Pulmonary artery endothelial cell (primary cell): Measurements from ENCODE around the gene ALK. TPM values are rescaled to one million over a fixed set of nuclear protein-coding genes. Genes with fewer than 3 reads are reported as not detected.

Source experiments
- DNase-seq: peaks from one replicate; pipeline ENCODE4 v3.0.0-alpha.2; 2011; ENCODE audit warnings: low read depth, low spot score
- total RNA-seq: library from RNA; depleted of rRNA; stranded (reverse); fragments of >200 nt; gene quantifications from 2 replicates; pipeline ENCODE4 v1.2.3, GENCODE V29; 2014

The ALK gene
- total RNA-seq, 1 donor from 2014 or later: not detected

DNA sequence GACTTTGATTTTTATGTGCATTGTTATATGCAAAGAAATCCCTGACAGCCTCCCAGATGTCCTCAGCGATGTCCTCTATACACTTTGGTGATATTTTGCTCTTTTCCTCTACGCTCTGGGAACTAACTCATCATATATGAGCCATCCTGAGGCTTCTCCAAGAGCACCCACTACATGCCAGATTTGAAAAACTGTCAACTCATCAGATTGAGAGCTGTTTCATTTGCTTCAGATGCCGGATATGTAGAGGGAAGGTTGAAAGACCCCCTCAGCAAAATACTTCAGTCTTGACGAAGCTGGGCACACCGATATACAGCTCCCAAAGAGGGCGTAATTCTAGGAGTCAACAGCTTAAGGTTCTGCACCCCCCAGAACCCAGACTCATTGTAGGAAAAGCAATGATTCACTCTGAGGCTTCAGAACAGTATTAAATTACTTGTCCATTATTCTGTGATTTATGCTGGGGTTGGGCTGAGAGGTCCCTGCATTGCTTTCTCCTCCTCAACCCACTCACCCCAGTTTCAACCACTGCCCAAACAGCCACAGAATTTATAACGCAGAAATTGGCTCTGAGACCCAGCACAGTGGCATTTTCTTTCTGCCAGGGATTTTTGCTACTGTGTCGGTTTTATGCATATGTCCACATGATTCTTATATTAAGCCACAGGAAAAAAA is 341.8 kb downstream of the ALK start:
- no peak for DNase-seq

DNA sequence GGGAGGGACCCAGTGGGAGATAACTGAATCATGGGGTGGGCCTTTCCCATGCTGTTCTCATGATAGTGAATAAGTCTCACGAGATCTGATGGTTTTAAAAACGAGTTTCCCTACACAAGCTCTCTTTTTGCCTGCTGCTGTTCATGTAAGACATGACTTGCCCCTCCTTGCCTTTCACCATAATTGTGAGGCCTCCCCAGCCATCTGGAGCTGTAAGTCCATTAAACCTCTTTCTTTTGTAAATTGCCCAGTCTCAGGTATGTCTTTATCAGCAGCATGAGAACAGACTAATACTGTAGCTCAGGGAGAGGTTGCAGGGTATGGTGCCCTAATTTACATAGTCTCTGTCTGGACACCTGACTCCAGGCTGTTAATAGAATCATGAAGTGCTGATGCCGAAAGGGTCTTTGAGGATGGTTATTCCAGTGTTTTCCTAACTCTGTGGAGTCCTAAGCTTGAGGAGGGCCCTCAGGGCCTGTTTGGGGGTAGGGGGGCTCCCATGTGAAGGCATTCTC is 343.2 kb downstream of the ALK start:
- no peak for DNase-seq

DNA sequence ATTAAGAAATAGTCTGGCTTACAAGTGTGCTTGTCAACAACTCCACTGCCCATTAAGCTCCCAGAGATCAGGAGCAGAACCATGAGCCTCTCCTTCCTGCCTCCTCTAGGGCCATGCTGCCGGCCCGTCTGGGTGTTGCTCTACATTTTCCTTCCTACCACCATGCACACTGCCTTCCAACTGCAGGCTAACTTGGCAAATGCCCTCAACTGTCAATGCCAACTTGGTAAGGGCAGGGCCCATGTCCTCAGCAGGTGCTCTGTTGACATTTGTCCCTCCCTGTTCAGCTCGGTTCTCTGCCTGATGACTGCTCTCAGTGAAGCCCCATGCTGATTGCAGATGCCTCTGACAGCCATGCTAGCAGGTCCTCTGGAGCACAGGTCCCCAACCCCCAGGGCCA is 345.2 kb downstream of the ALK start:
- DNase-seq: no peak

DNA sequence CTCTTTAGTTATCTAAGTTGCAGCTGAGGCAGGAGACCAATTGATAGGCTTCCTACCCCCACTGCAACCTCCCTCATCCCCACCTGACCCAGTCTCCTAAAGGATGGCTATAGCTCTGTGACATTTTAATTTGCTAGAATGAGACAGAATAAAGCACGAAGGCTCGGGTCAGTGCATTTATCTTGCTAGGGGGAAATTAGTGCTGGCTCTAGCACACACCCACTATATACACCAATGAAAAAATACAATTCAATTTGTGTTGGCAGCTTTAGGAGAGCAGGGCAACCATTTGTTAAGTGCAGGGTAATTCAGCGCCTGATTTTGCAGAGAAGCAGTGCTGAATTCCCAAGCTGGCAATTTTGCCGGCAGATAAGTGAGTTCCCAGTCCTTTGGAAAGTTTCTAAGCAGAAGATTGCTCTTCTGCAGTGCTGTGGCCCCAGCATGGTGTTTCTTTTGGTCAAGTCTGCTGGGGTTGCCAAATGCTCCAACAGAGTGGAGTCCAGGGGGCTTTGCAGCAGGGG is 346.0 kb downstream of the ALK start:
- DNase-seq: no peak

DNA sequence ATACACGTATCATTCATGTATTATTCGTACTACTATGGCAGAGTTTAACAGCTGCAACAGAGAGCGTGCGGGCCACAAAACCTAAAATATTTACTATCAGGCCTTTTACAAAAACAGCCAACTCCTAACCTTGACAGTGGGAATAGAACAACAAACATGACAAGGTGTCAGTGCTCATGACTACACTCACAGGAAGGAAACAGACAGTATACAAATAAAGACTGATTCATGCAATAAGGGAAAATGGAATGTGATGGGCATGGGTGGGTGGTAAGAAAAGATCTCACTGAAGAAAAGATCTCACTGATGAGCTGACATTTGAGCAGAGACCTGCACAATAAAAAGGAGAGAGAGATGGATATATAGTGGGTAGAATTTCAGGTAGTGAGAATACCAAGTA is 347.8 kb downstream of the ALK start:
- DNase-seq: no peak

DNA sequence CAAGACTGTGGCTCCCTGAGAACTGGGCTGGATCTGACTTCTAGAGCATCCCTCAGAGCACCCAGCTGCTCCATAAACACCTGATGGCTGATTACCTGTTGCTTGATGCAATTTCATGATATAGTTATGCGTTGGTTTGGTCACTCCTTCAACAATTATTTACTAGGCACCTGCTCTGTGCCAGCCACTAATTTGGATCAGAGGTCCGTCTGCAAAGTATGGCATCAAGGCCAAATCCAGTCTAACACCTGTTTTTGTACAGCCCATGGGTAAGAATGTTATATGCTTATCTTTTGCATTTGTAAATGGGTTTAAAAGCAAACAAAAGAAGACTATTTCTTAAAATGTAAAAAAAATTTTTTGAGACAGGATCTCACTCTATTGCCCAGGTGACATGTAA is 348.2 kb downstream of the ALK start:
- DNase-seq: no peak

DNA sequence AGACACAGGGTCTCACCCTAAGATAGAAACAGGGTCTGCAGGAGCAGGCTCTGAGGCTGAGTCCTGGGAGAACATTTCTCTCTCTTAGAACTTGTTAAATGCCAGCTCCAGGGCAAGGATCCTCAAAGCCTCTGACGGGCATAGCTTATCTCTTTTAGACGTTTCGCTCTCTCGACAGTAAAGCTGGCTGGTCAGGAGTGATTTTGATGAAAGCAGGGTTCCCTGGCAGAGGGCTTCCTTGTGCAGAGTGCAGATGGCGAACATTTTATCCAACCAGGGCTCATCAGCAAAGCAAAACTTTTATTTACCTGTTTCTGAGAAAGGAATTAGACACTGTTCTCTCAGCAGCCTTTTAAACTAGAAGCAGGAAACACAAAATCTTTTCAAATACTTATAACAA is 350.8 kb downstream of the ALK start:
- DNase-seq: no peak

DNA sequence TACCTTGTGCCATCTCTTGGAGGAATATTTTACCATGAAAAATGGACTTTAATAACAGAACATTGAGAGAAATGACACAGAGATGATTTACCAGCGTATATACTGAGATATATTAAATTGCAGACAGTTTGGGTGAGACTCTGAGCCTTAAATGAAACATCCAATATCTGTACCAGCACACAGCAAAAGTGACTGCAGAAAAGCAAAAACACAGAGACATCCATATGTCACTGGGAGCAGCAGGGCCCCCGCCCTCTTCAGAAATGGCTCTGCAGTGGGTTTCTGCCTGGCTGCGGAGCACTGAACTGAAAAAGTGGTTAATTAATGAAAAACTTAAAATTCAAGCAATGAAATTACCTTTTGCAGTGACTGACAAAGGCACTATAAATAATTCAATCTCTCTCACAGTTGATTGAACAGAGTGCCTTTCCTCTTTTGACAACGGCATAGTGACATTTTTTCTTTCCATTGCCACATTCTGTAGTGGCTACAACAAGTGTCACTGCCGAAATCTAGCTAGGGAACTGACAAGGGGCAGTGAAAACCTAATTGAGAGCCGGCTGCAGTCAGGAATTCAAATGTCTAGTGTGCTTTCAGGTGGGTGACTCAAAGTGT is 353.4 kb downstream of the ALK start:
- no peak for DNase-seq

DNA sequence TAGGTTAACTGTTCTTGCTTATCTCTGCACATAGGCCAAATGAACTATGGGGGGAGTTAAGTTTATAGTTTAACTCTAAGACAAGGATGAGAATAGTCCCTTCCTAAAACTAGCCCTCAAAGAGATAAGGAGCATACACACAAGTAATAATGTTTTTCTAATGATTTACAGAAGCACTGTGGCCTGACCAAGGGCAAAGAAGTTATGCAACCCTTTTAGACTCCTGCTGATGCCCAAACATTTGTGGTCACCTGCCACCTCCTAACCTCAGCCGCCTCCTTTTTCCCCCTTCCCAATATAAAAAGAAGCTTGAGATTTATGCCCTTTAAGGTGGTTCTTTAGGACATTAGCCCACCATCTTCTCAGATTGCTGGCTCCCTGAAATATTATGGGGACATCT is 357.7 kb downstream of the ALK start:
- no peak for DNase-seq

DNA sequence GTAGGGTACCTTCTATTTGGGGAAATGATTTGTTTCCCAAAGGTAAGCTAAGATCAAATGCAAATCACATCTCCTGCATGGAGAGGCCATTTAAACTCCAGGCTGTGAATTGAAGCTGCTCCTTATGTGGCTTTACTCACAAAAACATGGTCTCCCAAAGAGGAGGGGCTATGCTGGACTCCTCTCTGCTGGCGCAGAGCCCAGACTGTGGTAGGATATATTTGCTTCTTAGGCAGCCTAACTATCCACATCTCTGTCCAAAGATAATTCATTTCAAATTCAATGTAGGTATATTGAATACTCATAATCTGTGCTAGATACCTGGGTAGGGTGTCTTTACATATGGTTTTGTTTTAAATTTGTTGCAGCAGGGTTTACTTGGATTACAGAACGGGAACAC is 358.5 kb downstream of the ALK start:
- no peak for DNase-seq

DNA sequence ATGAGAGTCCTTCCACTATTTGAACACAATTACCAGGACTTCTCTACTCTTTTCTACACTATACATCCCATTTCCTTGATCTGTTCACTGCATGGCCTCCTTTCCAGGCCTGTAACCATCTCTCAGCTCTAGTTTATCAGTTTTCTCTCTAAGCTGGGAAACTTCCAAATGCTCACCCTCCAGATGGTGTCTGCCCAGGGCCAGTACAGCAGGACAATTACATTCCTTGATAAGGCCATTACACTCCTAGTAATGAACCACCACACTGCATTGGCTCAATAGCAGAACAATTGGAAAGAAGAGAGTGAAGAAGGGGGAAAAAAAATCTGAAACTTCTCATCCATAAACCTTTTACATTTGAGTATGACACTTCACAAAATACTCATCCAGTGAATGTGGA is 359.1 kb downstream of the ALK start:
- no peak for DNase-seq

DNA sequence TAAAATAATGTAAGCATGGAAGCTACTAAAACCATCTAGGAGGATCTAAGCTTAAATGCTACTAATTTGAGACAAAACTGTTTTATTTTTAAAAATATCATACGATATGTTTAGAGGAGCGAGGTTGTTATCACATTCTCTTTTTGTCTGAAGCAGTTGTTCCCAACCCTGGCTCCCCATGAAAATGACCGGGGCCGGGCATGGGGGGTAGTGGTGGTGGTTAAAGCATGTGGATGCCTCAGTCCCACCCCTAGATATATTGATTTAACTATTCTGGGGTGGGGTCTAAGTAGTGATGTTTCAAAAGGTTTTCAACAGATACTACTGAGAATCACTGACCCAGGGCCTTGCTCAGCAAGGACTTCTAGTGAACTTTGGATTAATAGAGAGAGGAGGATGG is 359.8 kb downstream of the ALK start:
- no peak for DNase-seq

DNA sequence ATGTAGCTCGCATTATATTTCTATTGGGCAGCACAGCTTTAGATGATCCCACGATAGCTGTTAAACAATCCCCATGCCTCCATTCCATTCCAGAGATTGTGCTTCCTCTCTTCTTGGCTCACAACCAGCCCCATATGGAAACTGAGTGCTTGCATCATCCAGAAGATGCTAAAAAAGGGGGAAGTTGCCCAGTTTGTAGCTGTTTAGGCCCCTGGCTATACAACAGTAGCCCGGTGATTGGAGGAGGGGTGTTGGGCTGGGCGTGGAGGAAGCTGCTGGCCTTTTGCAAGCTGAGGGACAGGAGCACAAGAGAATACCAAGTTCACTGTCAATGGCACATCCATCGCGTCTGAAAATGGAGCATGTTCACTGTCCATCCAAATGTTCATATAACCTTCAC is 360.2 kb downstream of the ALK start:
- DNase-seq: no peak

DNA sequence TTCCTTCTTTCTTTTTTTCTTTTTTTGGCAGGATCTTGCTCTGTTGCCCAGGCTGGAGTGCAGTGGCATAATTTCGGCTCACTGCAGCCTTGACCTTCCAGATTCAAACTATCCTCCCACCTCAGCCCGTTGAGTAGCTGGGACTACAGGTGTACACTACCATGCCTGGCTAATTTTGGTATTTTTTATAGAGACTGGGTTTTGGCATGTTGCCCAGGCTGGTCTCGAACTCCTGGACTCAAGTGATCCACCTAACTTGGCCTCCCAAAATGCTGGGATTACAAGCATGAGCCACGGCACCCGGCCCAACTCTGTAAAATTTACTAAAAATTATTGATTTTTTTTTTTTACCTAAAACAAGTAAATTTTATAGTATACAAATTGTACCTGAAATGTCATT is 360.8 kb downstream of the ALK start:
- no peak for DNase-seq

DNA sequence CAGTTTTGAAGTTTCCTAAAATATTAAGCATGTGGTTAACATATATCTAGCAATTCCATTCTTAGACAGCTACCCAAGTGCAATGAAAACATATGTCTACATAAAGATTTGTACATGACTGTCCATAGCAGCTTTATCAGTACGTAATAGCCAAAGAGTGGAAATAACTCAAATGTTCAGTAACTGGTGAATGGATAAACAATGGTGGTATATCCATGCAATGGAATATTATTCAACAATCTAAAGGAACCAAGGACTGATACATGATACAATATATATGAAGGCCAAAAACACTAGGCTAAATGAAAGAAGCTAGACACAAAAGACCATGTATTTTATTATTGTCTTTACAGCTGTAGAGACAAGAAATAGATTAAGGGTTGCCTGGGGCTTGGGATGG is 361.4 kb downstream of the ALK start:
- no peak for DNase-seq

DNA sequence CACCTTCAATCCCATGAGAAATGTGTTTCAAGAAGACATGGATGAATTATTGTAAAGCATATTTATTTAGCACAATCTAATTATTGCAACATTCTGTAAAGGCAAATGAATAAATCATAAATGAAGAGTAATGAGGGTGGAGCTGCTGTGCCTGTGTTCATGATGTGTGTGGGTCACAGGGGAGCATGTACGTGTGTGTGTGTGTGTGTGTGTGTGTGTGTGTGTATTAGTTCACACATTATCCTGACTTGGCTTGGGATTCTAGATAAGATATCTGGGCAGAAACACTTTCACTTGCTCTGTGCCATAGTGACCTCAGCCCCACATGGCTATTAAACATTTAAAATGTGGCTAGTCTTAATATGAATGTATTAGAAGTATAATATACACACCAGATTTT is 361.8 kb downstream of the ALK start:
- no peak for DNase-seq

DNA sequence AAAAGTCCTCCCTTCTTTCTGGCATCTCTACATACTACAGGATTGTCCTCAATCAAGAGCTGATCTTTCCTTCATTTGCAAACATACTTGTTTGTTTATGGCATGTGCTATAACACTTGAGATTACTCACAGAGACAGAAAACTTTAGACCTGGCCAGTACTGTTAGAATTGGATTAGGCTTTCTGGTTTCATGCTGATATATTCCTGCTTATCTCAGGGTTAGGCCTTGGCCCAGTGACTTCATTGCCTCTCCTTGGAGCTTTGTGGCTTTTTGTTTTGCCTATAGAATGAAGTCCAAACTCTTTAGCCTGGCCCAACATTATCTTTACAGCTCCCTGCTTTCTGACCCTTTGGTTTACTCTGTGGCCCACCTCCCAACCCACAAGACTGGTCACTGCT is 363.3 kb downstream of the ALK start:
- DNase-seq: no peak

DNA sequence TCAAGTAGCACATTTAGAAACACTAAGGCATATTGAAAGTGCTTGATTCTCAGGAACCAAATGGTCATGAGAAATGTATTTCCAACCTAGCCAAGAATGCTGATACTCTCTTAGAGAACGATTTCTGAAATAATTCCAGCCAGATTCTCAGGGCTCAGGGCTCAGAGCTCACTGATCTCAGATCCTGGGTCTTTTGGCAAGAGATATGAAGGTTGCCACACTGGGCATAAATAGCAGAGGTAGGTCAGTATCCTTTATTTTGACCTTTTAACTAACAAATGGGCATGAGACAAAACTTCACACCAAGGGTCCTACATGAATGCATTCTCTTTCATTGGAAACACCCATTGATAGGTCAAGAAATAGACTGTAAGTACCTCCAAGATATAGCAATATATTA is 364.1 kb downstream of the ALK start:
- DNase-seq: no peak

DNA sequence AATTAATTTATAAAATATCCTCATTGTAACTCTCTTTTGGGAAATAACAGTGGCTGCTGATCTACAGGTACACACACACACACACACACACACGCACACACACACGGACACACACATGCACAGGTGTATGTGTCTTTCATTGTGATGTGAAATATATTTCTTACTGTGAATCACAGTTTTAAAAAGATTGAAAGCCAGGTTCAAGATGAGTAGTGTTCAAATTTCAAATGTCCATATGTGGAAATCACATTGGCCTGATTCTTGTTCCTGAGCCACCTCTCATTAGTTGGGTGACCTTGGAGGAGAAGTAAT is 372.4 kb downstream of the ALK start:
- DNase-seq: no peak

DNA sequence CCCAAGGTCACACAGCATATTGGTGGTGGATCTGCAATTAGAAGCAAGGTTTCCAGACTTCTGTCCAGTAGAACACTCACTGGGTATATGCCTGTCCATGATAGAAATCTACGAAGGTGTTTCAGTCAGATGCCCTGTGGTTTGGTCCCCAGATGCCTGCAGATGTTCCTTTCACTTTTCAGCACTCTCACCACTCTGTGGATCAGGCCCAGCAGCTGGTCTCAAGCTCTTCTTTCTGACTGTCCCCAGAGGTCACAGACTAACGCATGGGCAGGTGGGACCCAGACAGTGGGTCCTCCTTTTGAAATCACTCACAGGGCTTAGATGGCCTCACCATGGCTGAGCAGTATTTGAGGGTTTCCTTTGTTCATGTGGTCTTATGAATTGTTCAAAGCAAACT is 376.5 kb downstream of the ALK start:
- DNase-seq: no peak

DNA sequence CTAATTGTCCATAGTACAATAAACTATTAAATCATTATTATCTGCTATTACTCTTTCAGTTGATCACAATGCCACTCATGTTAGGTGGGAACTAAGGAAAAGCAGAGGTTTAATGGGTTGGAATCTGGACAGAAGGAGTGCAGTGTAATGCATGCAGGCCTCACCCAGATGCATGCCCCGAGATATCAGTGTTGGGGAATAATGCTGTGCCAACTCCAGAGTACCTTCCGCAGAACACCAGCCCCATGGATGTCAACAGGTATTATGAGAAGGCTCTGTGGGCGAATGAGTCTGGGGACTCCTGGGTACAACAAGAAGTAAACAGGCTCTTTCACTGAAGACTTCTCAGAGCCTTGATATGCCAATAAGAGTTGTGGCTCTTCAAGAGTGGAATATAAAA is 377.4 kb downstream of the ALK start:
- DNase-seq: no peak

DNA sequence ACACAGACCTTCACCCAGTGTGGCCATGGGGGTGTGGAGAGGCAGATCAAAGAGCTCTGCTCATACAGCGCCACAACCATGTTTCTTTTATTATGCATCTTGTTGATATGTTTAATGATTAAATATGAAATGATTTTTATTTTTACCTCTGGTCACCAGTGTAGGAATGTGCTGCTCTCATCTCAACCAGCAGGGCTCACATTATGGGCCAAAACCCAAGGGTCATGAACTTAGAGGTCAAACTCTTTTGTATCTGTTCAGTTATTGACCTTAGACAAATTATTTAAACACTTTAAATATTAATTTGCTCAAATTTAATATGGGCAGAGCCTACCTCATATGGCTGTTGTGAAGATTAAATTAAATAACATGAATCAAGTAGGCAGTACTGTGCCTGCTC is 386.2 kb downstream of the ALK start:
- DNase-seq: no peak

DNA sequence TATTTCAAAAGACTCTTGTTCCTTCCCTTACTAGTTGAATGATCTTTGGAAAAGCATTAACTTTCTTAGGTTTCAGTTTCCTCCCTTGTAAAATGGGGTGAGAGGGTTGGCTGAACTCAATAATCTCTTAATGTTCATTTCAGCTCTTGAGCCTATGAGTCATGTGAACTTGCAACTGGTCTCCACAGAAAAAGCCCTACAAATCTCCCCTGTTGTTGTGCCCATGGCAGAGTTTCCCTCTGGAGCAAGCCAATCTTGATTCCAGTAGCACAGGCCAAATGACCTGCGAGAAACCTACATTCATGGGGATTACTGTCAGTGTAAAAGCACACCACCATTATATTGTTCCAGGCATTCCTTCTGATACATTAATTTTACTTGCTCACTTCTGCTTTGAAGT is 388.9 kb downstream of the ALK start:
- no peak for DNase-seq

DNA sequence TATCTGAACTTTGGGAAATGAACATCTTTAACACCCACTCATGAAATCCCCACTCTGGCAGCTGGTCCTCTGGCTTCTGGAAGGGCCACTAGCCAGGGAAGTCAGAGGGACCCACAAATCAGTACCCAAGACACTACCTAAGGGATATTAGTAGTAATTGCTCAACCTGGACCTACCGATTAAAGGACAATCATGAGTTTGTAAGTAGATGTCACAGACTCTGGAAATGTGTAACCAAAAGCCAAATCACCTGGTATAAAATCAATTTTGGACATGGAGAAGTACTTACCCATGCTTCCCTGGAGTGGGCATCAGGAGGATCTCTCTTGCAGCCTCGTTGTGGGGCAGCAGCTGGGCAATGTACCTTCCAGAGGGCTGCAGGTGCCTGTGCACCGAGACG is 389.8 kb downstream of the ALK start:
- no peak for DNase-seq
